GM18517 (cell line): Measurements from ENCODE around the gene IFNAR2.
"Not testable (repeated sequence)": the region's sequence is repeated elsewhere in the genome, so short reads cannot be mapped to it uniquely, and the experiment has no call there.

Experiments used
- ATAC-seq: cut with Tn5 transposase; IDR thresholded peaks from one replicate; pipeline ENCODE4 v1.9.1; 2021; ENCODE audit warnings: mild to moderate bottlenecking, moderate library complexity; ENCODE audit not compliant: unreplicated experiment

The IFNAR2 gene

DNA sequence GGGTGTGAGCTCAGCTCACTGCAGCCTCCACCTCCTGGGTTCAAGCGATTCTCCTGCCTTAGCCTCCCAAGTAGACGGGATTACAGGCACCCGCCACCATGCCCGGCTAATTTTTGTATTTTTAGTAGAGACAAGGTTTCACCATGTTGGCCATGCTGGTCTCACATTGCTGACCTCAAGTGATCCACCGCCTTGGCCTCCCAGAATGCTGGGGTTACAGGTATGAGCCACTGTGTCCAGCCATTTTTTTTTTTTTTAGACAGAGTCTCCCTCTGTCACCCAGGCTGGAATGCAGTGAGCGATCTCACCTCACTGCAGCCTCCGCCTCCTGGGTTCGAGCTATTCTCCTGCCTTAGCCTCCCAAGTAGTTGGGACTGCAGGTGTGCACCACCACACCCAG lies 13.1 kb downstream of the IFNAR2 start:
- not testable (repeated sequence) for ATAC-seq

GRCh38 chr21:33244082-33244778 lies 14.5 kb downstream of the IFNAR2 start:
- no peak for ATAC-seq

DNA sequence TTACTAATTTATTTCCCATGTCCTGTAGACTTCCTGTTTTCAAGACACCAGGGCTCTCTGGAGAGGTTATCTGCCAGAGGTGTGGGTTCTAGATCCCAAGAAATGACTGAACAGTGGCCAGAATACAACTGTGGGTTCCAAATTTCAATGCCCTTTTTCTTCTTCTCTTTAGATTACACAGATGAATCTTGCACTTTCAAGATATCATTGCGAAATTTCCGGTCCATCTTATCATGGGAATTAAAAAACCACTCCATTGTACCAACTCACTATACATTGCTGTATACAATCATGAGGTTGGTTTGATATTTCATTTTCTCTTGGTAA lies 15.0 kb downstream of the IFNAR2 start:
- no peak for ATAC-seq

DNA sequence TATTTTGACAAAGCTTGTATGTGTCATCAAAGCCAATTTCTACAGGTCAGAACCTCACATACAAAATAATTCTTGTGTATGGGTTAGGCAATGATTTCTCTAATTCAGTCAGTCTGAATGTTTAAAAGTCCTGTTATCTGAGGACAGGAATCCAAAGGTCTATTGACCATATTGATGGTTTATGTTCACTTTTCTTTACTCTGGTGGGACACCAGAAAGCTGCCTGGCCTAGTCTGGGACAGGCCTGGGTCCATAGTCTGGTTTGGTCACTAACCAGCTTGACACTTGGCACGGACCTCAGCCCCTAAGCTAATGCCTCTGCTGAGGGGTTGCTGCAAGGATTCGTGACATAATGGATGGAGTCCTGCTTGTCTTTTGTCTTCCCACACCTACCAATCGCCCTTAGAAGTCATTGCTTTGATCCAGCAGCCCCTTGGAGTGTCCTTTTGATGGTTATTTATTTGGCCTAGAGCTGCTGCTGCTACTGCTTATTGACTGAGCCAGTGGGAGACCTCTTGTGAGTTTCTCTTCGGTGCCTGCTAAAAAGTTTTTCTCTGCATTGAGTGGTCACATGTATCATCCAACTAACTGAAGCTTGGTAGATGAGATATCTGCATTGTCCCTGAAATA lies 15.7 kb downstream of the IFNAR2 start:
- no peak for ATAC-seq

- no peak for ATAC-seq
These were observed 16.8 kb downstream of the IFNAR2 start for GRCh38 chr21:33246506-33246905.

DNA sequence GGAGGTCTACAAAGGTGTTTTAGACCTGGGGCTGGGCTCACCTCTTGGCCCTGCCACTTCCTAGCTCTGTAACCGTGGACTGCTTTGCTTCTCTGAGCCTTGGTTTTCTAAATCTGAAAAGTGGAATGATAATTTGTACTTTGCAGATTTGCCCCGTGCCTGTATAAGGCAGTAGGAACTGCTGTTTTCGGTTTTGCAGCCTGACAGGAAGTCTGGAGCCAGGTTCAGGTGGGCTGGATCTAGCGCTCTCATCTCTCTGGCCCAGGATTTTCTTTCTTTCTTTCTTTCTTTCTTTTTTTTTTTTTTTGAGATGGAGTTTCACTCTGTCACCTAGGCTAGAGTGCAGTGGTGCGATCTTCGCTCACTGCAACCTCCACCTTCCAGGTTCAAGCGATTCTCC lies 17.2 kb downstream of the IFNAR2 start:
- no peak for ATAC-seq

DNA sequence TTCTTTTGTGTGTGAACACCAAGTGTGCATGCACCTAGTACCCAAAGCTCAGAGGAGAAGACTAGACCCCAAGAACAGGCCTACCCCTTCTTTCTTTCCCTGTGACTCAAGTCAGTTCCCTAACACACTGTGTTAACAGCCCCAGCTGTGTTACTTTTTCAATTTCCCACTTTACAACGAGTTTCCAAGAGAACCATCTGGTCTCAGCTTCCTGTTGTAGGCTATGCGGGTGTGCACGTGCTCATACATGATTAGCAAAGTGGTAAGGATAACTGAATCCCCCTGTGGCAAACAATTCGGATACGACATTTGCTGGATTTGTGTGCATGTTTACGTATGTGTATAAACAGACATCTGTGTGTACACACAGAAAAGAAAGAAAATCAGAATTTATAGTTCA lies 17.9 kb downstream of the IFNAR2 start:
- no peak for ATAC-seq

DNA sequence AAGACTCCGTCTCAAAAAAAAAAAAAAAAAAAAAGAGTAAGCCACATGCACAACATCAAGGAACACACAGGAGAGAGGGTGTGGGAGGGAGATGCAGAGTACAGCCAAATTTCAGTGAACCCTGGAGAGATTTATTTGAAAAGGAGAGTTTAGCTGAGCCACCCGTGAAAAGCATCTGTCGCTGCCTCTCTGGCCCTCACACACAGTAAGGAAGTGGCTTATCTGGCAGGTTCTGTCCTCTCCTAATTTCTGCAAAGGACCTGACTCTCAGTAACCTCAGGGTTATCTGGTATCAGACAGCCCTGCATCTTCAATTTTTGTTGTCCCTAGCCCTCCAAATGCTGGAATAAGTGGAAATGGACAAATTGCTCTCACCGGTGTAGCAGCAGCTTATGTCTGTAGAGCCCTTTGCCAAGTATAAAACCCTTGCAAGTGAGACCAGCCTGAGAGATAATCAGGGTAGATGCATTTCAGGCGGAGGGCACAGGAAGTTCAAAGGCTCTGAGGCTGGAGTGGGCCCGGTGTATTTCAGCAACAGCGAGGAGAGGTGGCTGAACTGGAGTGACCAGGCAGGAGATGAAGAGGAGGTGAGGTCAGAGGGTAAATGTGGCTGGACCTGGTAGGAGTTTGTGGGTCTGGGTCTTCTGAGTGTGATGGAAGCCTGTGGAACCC lies 19.7 kb downstream of the IFNAR2 start:
- no peak for ATAC-seq

- no peak for ATAC-seq
These were observed 21.4 kb downstream of the IFNAR2 start for GRCh38 chr21:33251119-33251518.

- not testable (repeated sequence) for ATAC-seq
These were observed 23.6 kb downstream of the IFNAR2 start for GRCh38 chr21:33253382-33253781.

- ATAC-seq, result no peak
These were observed 25.0 kb downstream of the IFNAR2 start for GRCh38 chr21:33254766-33255165.

GRCh38 chr21:33255404-33255803 lies 25.7 kb downstream of the IFNAR2 start:
- no peak for ATAC-seq

- ATAC-seq, result no peak
These were observed 26.3 kb downstream of the IFNAR2 start for GRCh38 chr21:33256019-33256418.

- no peak for ATAC-seq
These were observed 27.5 kb downstream of the IFNAR2 start for GRCh38 chr21:33257094-33257803.

- ATAC-seq, result no peak
These were observed 28.7 kb downstream of the IFNAR2 start for GRCh38 chr21:33258475-33258874.

DNA sequence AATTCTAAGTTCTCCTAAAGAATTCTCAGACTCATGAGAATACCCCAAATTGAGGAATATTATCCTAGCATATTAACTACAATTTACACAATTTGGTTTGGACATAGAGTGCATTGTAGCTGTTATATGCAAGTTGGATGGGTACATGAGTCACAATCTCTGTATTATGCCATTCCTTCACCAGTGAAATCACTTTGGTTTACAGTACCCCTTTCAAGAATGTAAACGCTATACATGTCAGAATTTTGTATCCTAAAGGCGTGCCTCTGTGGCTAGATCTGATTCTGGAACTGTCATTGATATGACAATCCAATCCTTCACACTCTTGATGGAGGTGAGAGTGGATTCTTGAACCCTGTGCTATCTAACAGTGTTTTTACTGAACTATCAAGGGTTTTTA lies 29.7 kb downstream of the IFNAR2 start:
- no peak for ATAC-seq

DNA sequence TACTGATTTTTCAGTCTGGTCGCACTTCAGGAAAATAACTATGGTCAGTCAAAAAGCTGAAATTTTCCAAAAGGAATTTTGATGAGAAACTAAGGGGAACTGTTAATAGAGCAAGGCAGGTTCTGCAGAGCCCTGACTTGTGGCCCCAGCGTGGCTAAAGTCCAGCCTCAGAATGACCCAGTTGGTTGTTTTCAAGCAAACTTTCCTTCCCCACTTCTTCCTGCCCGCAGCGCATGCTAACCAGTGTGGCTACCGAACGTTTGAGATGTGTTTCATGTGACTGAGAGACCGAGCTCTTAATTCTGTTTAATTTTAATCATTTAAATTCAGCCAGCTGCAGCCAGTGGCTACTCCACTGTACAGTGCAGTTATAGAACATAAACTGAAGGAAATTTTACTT lies 30.3 kb downstream of the IFNAR2 start:
- ATAC-seq, result no peak

- no peak for ATAC-seq
These were observed 31.9 kb downstream of the IFNAR2 start for GRCh38 chr21:33261635-33262034.

GRCh38 chr21:33262921-33263320 lies 33.2 kb downstream of the IFNAR2 start:
- no peak for ATAC-seq

- no peak for ATAC-seq
These were observed 34.8 kb downstream of the IFNAR2 start for GRCh38 chr21:33264561-33264960.

GRCh38 chr21:33265664-33266049 lies 35.9 kb downstream of the IFNAR2 start:
- no peak for ATAC-seq
